Panc1 (cell line): ENCODE results near the gene DHFR2. TPM values are rescaled to one million over a fixed set of nuclear protein-coding genes. Genes with fewer than 3 reads are reported as not detected.

Source experiments
- ATAC-seq: fragments of 200-7000 bp; cut with Tn5 transposase; 2 replicates; pipeline ENCODE4 v1.9.1; 2020; ENCODE audit warnings: mild to moderate bottlenecking, moderate library complexity
- BruUV-seq: library from RNA; stranded (reverse); fragments of 400-500 nt; replicated peaks from 2 replicates; lab custom pipeline; 2021; lab: Mats Ljungman, UMichigan
- CTCF ChIA-PET: fragments of 300-600 bp; sonication (Branson Sonifier 250); formaldehyde crosslinking; loops from one replicate; lab custom pipeline; 2022; ENCODE audit warnings: antibody characterized with exemption; lab: Charles Lee
- POLR2A ChIA-PET: fragments of 300-600 bp; sonication (Branson Sonifier 250); formaldehyde crosslinking; loops from one replicate; lab custom pipeline; 2022; ENCODE audit warnings: antibody characterized with exemption; lab: Charles Lee
- DNase-seq: peaks from one replicate; pipeline ENCODE4 v3.0.0-alpha.2; 2010; ENCODE audit warnings: low read depth, low spot score
- H3K27ac ChIP-seq: 2 replicates; pipeline ENCODE4 v1.5.1; 2011; ENCODE audit warnings: mild to moderate bottlenecking, low read length, inconsistent platforms
- H3K27me3 ChIP-seq: fragments of 200-500 bp; sonication (Bioruptor generic); 2 replicates; pipeline ENCODE4 v1.6.0; 2014; ENCODE audit warnings: low read length, inconsistent platforms; ENCODE audit not compliant: control insufficient read depth, insufficient read depth
- H3K36me3 ChIP-seq: fragments of 200-500 bp; sonication (Bioruptor generic); 2 replicates; pipeline ENCODE4 v1.5.1; 2014; ENCODE audit warnings: inconsistent platforms, mild to moderate bottlenecking, low read length, moderate library complexity; ENCODE audit not compliant: control insufficient read depth, insufficient read depth
- H3K4me1 ChIP-seq: 2 replicates; pipeline ENCODE4 v1.5.1; 2011; ENCODE audit warnings: inconsistent platforms, mild to moderate bottlenecking, low read length, moderate library complexity; ENCODE audit not compliant: control insufficient read depth, insufficient read depth
- H3K4me3 ChIP-seq, 2 experiments: 2 replicates each; pipeline ENCODE4 v1.5.1; 2011 to 2012; ENCODE audit warnings: low read depth in 2 of 2, low read length in 2 of 2, mild to moderate bottlenecking in 2 of 2, inconsistent platforms in 1 of 2, moderate library complexity in 1 of 2
- H3K9me3 ChIP-seq: fragments of 200-500 bp; sonication (Bioruptor generic); 2 replicates; pipeline ENCODE4 v1.5.1; 2014; ENCODE audit warnings: low read depth, mild to moderate bottlenecking, inconsistent platforms, low read length, moderate library complexity; ENCODE audit not compliant: control insufficient read depth, insufficient read depth
- CTCF ChIP-seq: fragments of 450-650 bp; IDR thresholded peaks from 2 replicates; pipeline ENCODE4 v1.5.1; 2017; ENCODE audit warnings: mild to moderate bottlenecking
- POLR2AphosphoS5 ChIP-seq: IDR thresholded peaks from 2 replicates; pipeline ENCODE4 v1.6.1; 2012; ENCODE audit warnings: mild to moderate bottlenecking, low read depth, low read length, moderate library complexity
- REST ChIP-seq, 2 experiments: IDR thresholded peaks; 2 replicates each; pipeline ENCODE4 v1.6.1; 2011 to 2012; ENCODE audit warnings: low read depth in 2 of 2, control low read depth in 1 of 2, low read length in 1 of 2, mild to moderate bottlenecking in 1 of 2, moderate library complexity in 1 of 2; ENCODE audit not compliant: insufficient read depth in 1 of 2
- SIN3A ChIP-seq: IDR thresholded peaks from 2 replicates; pipeline ENCODE4 v1.6.1; 2012; ENCODE audit warnings: low read depth, mild to moderate bottlenecking, low read length, moderate library complexity, borderline replicate concordance; ENCODE audit not compliant: insufficient read depth
- TCF7L2 ChIP-seq: IDR thresholded peaks from 2 replicates; pipeline ENCODE4 v1.6.1; 2011; ENCODE audit warnings: mild to moderate bottlenecking, low read depth, low read length, inconsistent platforms
- in situ Hi-C: cut with HindIII; loops from 2 replicates; pipeline ENCODE4 v1.10.0; 2016; ENCODE audit warnings: low sequenced_read_pairs, low pct_unique_long_range_greater_than_20kb
- intact Hi-C: fragments of 100-400 bp; cut with micrococcal nuclease; formaldehyde crosslinking; loops from one replicate; pipeline ENCODE4 v1.10.0; 2022; ENCODE audit not compliant: unreplicated experiment
- total RNA-seq: library from RNA; stranded (reverse); gene quantifications from one replicate; pipeline ENCODE4 v1.2.1, GENCODE V29; 2021; ENCODE audit not compliant: unreplicated experiment

Gene DHFR2
- total RNA-seq, 1 experiment from 2014 or later, result 2.7 TPM

GRCh38 chr3:94076055-94076454 is 13.3 kb upstream of the DHFR2 start:
- POLR2A ChIA-PET, result interaction anchor here (0.6 kb wide), 1 partner anchor 191 kb away, joined by 3 read pairs; no protein-coding TSS in a partner anchor
- ATAC-seq, result no peak
- DNase-seq, result no peak
- intact Hi-C loops (no loop called here), in situ Hi-C loops (no loop called here)
- Histone ChIP-seq H3K27ac (no peak overlapping the region), H3K27me3 (no peaks in the 10 kb centered on the region), H3K9me3 (no peaks in the 10 kb centered on the region), H3K4me1 (no peaks in the 10 kb centered on the region), H3K4me3 (no peak overlapping the region), H3K36me3 (no peaks in the 10 kb centered on the region)
- CTCF ChIA-PET, result no interaction called here
- no TSS peak for BruUV-seq
- TF ChIP-seq TCF7L2 (no peak), CTCF (no peak), SIN3A (no peak), POLR2AphosphoS5 (no peak), REST (IDR thresholded peaks at IDR 0.05; ENCODE audit: insufficient read depth in 1 of 2, low read depth in 2 of 2, low read length in 1 of 2) (no peak)

- Histone ChIP-seq H3K36me3 (no peaks in the 10 kb centered on the region), H3K9me3 (no peaks in the 10 kb centered on the region), H3K27me3 (no peaks in the 10 kb centered on the region), H3K4me1 (no peaks in the 10 kb centered on the region), H3K27ac (no peak overlapping the region), H3K4me3 (no peak overlapping the region)
- in situ Hi-C loops (no loop called here), intact Hi-C loops (no loop called here)
- TF ChIP-seq POLR2AphosphoS5 (no peak), CTCF (no peak), SIN3A (no peak), REST (IDR thresholded peaks at IDR 0.05; ENCODE audit: insufficient read depth in 1 of 2, low read depth in 2 of 2, low read length in 1 of 2) (no peak), TCF7L2 (no peak)
- no peak for DNase-seq
- POLR2A ChIA-PET, result no interaction called here
- no peak for ATAC-seq
- CTCF ChIA-PET, result no interaction called here
- no TSS peak for BruUV-seq
Observed at GRCh38 chr3:94071713-94072284, 9.1 kb upstream of the DHFR2 start.
